Adrenal gland (tissue), 12 donors: ENCODE results near the gene SHC4. TPM values are rescaled to one million over a fixed set of nuclear protein-coding genes. Genes with fewer than 3 reads are reported as not detected.

Experiments
- DNase-seq, 7 donors: peaks; one replicate each; pipeline ENCODE4 v3.0.0-alpha.2; 2019 to 2020
- H3K27ac ChIP-seq, 5 donors: fragments of 200-600 bp; sonication (generic) in 4 of 5; 1 replicate in 3 of 5; 2 replicates in 2 of 5; pipeline versions ENCODE4 v1.5.1 to v1.8.0; 2016 to 2020; ENCODE audit warnings: mild to moderate bottlenecking in 1 of 5
- H3K27me3 ChIP-seq: fragments of 200-600 bp; 2 replicates; pipeline ENCODE4 v1.8.0; 2021
- H3K36me3 ChIP-seq, 2 donors: fragments of 200-600 bp; replicated peaks in 1 of 2; 1 replicate in 1 of 2; 2 replicates in 1 of 2; pipeline versions ENCODE4 v1.5.1 to v1.8.0; 2018 to 2022
- H3K4me1 ChIP-seq, 2 donors: fragments of 200-600 bp; replicated peaks in 1 of 2; 1 replicate in 1 of 2; 2 replicates in 1 of 2; pipeline versions ENCODE4 v1.5.1 to v1.8.0; 2018 to 2021
- H3K4me3 ChIP-seq, 4 donors: fragments of 200-600 bp; sonication (generic) in 3 of 4; one replicate each; pipeline ENCODE4 v1.5.1; 2016 to 2018
- H3K9me3 ChIP-seq, 3 donors: fragments of 200-600 bp; sonication (generic) in 1 of 3; replicated peaks in 1 of 3; 1 replicate in 2 of 3; 2 replicates in 1 of 3; pipeline versions ENCODE4 v1.5.1 to v1.8.0; 2016 to 2021
- POLR2A ChIP-seq, 2 donors: fragments of 450-650 bp; IDR thresholded peaks; one replicate each; pipeline ENCODE4 v1.6.1; 2017; ENCODE audit warnings: antibody characterized with exemption in 2 of 2, mild to moderate bottlenecking in 2 of 2, moderate library complexity in 1 of 2
- whole genome bisulfite sequencing, 4 donors: extraction: QIAGEN DNeasy Blood & Tissue Kit in 2 of 4; methylation state at CpG; one replicate each; pipeline versions ENCODE4 v1.1.5 to v1.1.7; 2013 to 2017; 5-methylcytosine and 5-hydroxymethylcytosine counted together
- intact Hi-C, 2 donors: fragments of 100-400 bp; cut with DNase I; formaldehyde crosslinking; loops; one replicate each; pipeline versions ENCODE4 v1.14.1 to v1.15.0; 2022 to 2023
- polyA plus RNA-seq, 3 donors: library from polyadenylated mRNA; stranded (reverse); fragments of 200-250 nt in 2 of 3; fragments of 350-450 nt in 1 of 3; fragmentation: Illumina TruSeq in 1 of 3; extraction: RNeasy Lipid Tissue Mini Kit (QIAGEN cat#74804) in 1 of 3; gene quantifications; one replicate each; pipeline ENCODE4 v1.2.3, GENCODE V29; 2013 to 2014
- total RNA-seq, 9 donors: library from RNA; depleted of rRNA in 4 of 9; stranded (reverse); fragments of >200 nt in 4 of 9; fragments of 120-200 nt in 1 of 9; fragmentation: NEBNext Ultra II Directional in 1 of 9; extraction: Animal tissue kit (Norgen Biotek cat#: 25700) in 1 of 9; gene quantifications; one replicate each; pipeline versions ENCODE4 v1.1.0 to v1.2.4, GENCODE V29; 2013 to 2023
- TF ChIP-seq, protein P1 (sequence below), 6 experiments: fragments of 450-650 bp in 4 of 6; fragments of 200-600 bp in 2 of 6; sonication (generic) in 1 of 6; IDR thresholded peaks; 1 replicate in 5 of 6; 2 replicates in 1 of 6; pipeline versions ENCODE4 v1.5.1 to v1.8.0; 2016 to 2021; ENCODE audit warnings: antibody characterized with exemption in 6 of 6, mild to moderate bottlenecking in 2 of 6, moderate library complexity in 1 of 6
- donor health status: healthy with polysubstance abuse.
- donor health status: Bipolar disorder and iron deficiency.
- donor health status: DM: yes; HTN: yes; CAD: no.
- donor health status: DM: no; HTN: no; CAD: no.
- donor health status: DM: no; HTN: no; CAD: no.
- donor health status: DM: yes; HTN: yes; CAD: no.

Gene SHC4
- total and polyA plus RNA-seq, 12 donors, result 0.40 to 1.8 (median 0.99) TPM

DNA sequence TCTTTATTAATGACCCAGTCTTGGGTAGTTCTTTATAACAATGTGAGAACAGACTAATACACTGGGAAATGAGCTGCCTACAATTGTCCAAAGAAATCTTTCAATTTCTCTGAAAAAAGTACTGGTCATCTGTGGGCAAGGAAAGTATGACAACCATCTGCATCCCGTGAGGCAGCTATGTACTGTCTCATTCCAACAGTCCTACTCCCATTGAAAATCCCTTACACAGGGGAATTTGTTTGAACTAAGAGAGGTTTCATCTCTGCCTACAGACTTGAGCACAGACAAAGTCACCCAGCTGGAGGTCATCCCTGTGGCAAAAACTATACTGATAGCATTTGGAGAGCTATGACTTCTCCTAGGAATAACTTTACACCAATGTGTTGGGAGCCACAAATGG is 27.1 kb downstream of the SHC4 start:
- no peak overlapping the region for H3K4me3 ChIP-seq
- intact Hi-C loops, result no loop called here
- 80 to 92% (median 88%) methylated on average over 1 of the region's 1 CpG for WGBS, 4 donors
- TF ChIP-seq, protein P1, sequence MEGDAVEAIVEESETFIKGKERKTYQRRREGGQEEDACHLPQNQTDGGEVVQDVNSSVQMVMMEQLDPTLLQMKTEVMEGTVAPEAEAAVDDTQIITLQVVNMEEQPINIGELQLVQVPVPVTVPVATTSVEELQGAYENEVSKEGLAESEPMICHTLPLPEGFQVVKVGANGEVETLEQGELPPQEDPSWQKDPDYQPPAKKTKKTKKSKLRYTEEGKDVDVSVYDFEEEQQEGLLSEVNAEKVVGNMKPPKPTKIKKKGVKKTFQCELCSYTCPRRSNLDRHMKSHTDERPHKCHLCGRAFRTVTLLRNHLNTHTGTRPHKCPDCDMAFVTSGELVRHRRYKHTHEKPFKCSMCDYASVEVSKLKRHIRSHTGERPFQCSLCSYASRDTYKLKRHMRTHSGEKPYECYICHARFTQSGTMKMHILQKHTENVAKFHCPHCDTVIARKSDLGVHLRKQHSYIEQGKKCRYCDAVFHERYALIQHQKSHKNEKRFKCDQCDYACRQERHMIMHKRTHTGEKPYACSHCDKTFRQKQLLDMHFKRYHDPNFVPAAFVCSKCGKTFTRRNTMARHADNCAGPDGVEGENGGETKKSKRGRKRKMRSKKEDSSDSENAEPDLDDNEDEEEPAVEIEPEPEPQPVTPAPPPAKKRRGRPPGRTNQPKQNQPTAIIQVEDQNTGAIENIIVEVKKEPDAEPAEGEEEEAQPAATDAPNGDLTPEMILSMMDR (IDR thresholded peaks at IDR 0.05), result no peak
- no peak for TF ChIP-seq POLR2A (IDR thresholded peaks at IDR 0.05)
- no peak overlapping the region for H3K27ac ChIP-seq
- DNase-seq, result no peak
- H3K4me1 ChIP-seq, result peaks cover 0 to 4% of the 10 kb centered on the region in 2 donors
- H3K27me3 ChIP-seq, result no peaks in the 10 kb centered on the region
- H3K36me3 ChIP-seq, result no peaks in the 10 kb centered on the region
- H3K9me3 ChIP-seq, result no peaks in the 10 kb centered on the region

DNA sequence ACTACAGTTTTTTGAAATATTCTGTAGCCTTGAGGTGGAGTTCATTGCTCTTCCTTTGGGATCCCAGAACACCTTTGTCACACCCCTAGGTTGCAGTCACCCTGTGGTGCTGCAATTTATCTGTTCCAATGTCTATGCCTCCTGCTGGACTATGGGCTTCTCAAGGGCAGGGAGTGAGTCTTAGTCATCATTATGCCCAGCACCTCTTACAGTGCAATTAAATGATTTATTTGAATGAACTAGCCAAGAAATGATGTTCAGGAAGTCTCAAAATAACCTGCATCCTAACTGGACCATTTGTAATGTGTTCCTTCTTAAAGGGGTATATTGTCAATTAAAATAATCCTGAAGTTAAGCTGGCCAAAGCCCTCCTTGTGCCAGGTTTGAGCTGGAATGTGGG is 28.5 kb downstream of the SHC4 start:
- DNase-seq, result peak in 3 of 7 donors; percentile 5 to 43 (median 13)
- H3K4me1 ChIP-seq, result peaks cover 0 to 4% of the 10 kb centered on the region in 2 donors
- no peak for TF ChIP-seq POLR2A (IDR thresholded peaks at IDR 0.05)
- TF ChIP-seq, protein P1 (IDR thresholded peaks at IDR 0.05), result no peak
- no peaks in the 10 kb centered on the region for H3K36me3 ChIP-seq
- no peaks in the 10 kb centered on the region for H3K9me3 ChIP-seq
- H3K4me3 ChIP-seq, result no peak overlapping the region
- H3K27me3 ChIP-seq, result no peaks in the 10 kb centered on the region
- intact Hi-C loops, result no loop called here
- H3K27ac ChIP-seq, result no peak overlapping the region

DNA sequence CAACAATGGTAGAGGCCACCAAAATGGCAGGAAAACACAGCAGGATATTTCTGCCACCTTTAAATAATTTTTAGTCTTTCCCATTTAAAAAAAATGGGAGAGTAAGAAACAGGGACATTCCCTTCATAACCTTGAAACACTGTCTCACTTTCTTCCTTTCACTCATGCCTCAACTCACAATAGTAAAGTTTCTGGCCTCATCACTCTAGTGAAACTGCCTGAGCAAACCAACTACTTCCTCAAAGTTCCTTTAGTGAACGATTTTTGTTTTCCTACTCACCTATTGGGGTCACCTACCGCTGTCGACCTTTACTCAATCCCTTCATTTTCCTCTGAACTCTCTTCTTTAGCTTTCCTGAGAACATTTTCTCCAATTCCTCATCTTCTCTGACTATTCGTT is 33.0 kb downstream of the SHC4 start:
- no peaks in the 10 kb centered on the region for H3K36me3 ChIP-seq
- no peak for DNase-seq
- WGBS, 4 donors, result 63 to 74% (median 72%) methylated on average over 4 of the region's 4 CpGs
- no peaks in the 10 kb centered on the region for H3K27me3 ChIP-seq
- H3K4me3 ChIP-seq, result no peak overlapping the region
- no peak overlapping the region for H3K27ac ChIP-seq
- TF ChIP-seq POLR2A (IDR thresholded peaks at IDR 0.05), result no peak
- TF ChIP-seq, protein P1 (IDR thresholded peaks at IDR 0.05), result no peak
- intact Hi-C loops, result no loop called here
- H3K9me3 ChIP-seq, result no peaks in the 10 kb centered on the region
- H3K4me1 ChIP-seq, result peaks cover 0 to 4% of the 10 kb centered on the region in 2 donors

DNA sequence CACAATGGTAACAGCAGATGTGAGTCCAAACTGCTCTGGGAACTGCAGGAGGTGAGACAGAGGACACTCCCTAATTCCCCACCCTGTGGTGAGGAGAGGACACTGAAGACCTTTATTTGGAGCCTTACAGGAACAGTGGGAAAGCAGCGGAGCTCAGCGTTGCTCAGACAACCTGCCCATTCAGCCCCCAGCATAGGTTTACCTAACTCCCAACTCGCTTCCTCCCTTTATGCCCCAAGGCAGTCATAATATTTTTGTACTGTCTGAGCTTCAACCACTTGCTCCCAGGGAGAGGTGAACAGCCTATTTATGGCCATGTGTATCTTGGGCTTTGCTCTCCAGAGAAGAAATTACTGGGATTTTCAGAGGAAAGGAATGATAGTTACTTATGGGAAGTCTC is 34.1 kb downstream of the SHC4 start:
- Histone ChIP-seq H3K27ac (no peak overlapping the region), H3K36me3 (no peaks in the 10 kb centered on the region), H3K27me3 (no peaks in the 10 kb centered on the region), H3K4me3 (no peak overlapping the region), H3K9me3 (no peaks in the 10 kb centered on the region), H3K4me1 (no peaks in the 10 kb centered on the region)
- TF ChIP-seq, protein P1 (IDR thresholded peaks at IDR 0.05), result no peak
- TF ChIP-seq POLR2A (IDR thresholded peaks at IDR 0.05), result no peak
- WGBS, 4 donors, result 79 to 90% (median 84%) methylated on average over 3 of the region's 3 CpGs
- intact Hi-C loops, result no loop called here
- DNase-seq, result no peak
